Measurements from ENCODE around the gene ALPP.

The ALPP gene

GRCh38 chr2:232350804-232351685 is 27.5 kb upstream of the ALPP start:
- no peak for DNase-seq (ENCODE audit: low read depth)
- TF ChIP-seq CTCF (IDR thresholded peaks at IDR 0.05; ENCODE audit: control insufficient read depth, insufficient read depth, low read depth, low read length, missing control alignments): no peak
- H3K4me3 ChIP-seq (ENCODE audit: control insufficient read depth, low read depth, low read length): no peak overlapping the region

DNA sequence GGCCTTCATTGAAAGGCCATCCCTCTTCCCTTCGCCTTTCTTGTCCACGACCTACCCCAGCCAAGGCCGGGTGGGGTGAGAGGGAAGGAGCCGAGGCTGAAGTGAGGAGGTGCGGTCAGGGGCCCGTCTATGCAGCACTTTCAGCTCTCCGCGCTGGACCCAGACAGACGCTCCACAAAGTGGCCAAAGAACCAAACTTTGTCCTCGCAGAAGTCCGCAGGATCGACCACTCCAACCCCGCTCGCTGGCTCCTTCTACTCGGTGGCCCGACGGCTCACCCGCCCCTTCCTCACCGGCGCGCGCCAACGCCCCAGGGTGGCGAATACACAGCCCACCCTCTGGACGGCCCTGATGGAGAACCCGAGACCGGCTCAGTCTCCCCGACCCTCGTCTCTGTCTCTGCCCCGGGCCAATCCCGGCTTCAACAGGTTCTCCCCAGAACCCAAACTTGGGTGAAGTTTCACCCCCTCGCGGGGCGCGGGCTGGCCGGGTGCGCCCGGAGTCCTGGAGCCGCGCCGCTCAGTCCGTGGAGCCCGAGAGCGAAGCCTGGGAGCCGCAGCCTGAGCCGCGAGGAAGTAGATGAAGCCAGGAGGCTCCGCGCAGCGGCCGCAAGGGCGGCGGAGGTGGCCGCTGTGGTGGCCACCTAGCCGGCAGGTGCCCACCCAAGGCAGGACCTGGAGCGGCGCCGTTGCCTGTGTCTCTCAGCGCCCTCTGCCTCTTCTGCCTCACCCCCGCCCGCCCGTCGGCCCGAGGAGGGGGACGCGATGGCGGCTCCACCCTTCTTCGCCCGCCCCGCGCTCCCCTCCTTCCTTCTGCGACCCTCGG is 26.7 kb upstream of the ALPP start:
- no peak overlapping the region for H3K4me3 ChIP-seq (ENCODE audit: control insufficient read depth, low read depth, low read length)
- no peak for TF ChIP-seq CTCF (IDR thresholded peaks at IDR 0.05; ENCODE audit: control insufficient read depth, insufficient read depth, low read depth, low read length, missing control alignments)
- no peak for DNase-seq (ENCODE audit: low read depth)

DNA sequence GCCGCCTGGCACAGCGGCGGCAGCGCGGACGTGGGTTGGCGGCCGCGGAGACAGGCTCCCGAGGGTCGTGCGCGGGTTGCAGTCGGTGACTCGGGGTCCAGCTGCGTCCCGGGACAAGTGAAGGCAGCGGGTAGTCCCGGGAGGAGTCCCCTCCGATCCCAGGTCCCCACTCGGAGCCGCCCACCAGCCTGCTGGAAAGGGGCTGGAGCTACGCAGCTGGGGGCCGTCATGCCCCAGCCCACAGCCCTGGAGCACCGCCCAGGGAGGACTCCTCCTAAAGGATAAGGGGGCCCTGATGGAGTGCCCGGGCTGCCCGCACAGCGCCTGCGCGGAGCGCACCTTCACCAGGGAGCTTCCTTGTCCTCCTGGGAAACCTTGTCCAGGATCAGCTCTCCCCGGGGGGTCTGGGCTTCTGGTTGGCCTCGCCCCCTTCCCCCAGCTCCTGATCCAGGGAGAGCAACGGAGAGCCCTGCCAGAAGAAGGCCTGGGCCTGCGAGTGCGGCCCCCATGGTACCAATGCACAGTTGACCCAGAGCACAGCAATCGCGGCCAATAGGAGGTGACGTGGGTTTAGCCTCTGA is 25.9 kb upstream of the ALPP start:
- no peak for DNase-seq (ENCODE audit: low read depth)
- no peak overlapping the region for H3K4me3 ChIP-seq (ENCODE audit: control insufficient read depth, low read depth, low read length)
- no peak for TF ChIP-seq CTCF (IDR thresholded peaks at IDR 0.05; ENCODE audit: control insufficient read depth, insufficient read depth, low read depth, low read length, missing control alignments)

DNA sequence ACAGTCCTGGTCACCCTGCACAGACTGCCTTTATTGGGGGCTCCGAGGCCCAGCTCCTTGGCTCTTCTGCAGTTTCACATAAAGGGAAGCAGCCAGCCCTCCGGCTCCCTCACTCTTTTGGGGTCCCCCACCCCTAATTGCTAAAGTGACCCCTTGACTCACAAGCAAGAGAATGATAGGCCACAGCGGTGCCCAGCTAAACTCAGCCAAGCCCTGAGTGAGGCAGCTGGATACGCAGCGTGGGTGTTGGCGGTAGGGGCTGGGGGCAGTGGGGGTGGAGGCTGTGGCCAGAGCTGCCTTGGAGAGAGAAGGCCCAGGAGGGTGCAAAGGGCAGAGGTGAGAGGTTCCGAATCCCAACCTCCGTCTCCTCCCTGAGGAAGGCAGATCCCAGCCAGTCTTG is 25.5 kb upstream of the ALPP start:
- TF ChIP-seq CTCF (IDR thresholded peaks at IDR 0.05; ENCODE audit: control insufficient read depth, insufficient read depth, low read depth, low read length, missing control alignments): no peak
- no peak for DNase-seq (ENCODE audit: low read depth)
- no peak overlapping the region for H3K4me3 ChIP-seq (ENCODE audit: control insufficient read depth, low read depth, low read length)

DNA sequence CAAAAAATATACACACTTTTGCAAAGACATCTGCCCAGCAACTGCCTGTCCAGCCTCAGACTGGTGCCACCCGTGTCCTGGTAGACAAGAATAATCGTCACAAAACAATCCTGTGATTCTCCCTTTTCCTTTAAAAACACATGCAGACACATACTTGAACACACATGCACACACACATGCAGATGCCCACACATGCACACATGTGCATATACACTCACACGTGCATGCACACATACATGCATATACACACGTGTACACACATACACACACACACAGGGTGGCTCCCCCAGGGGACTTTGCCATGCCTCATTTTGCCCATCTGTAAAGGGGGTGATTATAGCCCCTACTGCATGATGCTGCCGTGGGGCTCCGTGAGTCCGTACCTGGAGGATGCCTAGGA is 24.9 kb upstream of the ALPP start:
- H3K4me3 ChIP-seq (ENCODE audit: control insufficient read depth, low read depth, low read length): no peak overlapping the region
- TF ChIP-seq CTCF (IDR thresholded peaks at IDR 0.05; ENCODE audit: control insufficient read depth, insufficient read depth, low read depth, low read length, missing control alignments): no peak
- DNase-seq (ENCODE audit: low read depth): no peak

GRCh38 chr2:232354069-232354468 is 24.5 kb upstream of the ALPP start:
- TF ChIP-seq CTCF (IDR thresholded peaks at IDR 0.05; ENCODE audit: control insufficient read depth, insufficient read depth, low read depth, low read length, missing control alignments): no peak
- H3K4me3 ChIP-seq (ENCODE audit: control insufficient read depth, low read depth, low read length): no peak overlapping the region
- DNase-seq (ENCODE audit: low read depth): no peak

Data from AG09309 (cell line).